Trophoblast cell (in vitro differentiated cells and primary cell): ENCODE results near the gene TSEN54.

Experiments
- DNase-seq, 2 donors: peaks; one replicate each; pipeline ENCODE4 v3.0.0-alpha.2; 2016
- H2AFZ ChIP-seq: 2 replicates; pipeline ENCODE4 v1.6.1; 2013; ENCODE audit warnings: low read length, moderate library complexity, mild to moderate bottlenecking; ENCODE audit not compliant: insufficient read depth, poor library complexity
- H2AK5ac ChIP-seq: 2 replicates; pipeline ENCODE4 v1.6.1; 2013; ENCODE audit warnings: mild to moderate bottlenecking, low read length
- H2BK120ac ChIP-seq: 2 replicates; pipeline ENCODE4 v1.6.1; 2013; ENCODE audit warnings: low read length, mild to moderate bottlenecking, moderate library complexity; ENCODE audit not compliant: insufficient read depth, poor library complexity
- H2BK12ac ChIP-seq: 2 replicates; pipeline ENCODE4 v1.6.1; 2013; ENCODE audit warnings: mild to moderate bottlenecking, low read length, moderate library complexity
- H2BK5ac ChIP-seq: 2 replicates; pipeline ENCODE4 v1.6.1; 2013; ENCODE audit warnings: low read length, low read depth, moderate library complexity, mild to moderate bottlenecking; ENCODE audit not compliant: poor library complexity
- H3K14ac ChIP-seq: 2 replicates; pipeline ENCODE4 v1.6.1; 2013; ENCODE audit warnings: mild to moderate bottlenecking, low read length
- H3K18ac ChIP-seq: 2 replicates; pipeline ENCODE4 v1.6.1; 2013; ENCODE audit warnings: mild to moderate bottlenecking, low read length
- H3K23ac ChIP-seq: 2 replicates; pipeline ENCODE4 v1.6.1; 2013; ENCODE audit warnings: low read length
- H3K27ac ChIP-seq: 2 replicates; pipeline ENCODE4 v1.5.1; 2013; ENCODE audit warnings: low read depth, mild to moderate bottlenecking, inconsistent platforms, low read length, moderate library complexity
- H3K27me3 ChIP-seq: 2 replicates; pipeline ENCODE4 v1.6.1; 2013; ENCODE audit warnings: inconsistent platforms, mild to moderate bottlenecking, low read length, moderate library complexity; ENCODE audit not compliant: insufficient read depth
- H3K36me3 ChIP-seq, 2 experiments: 1 replicate in 1 of 2; 2 replicates in 1 of 2; pipeline ENCODE4 v1.6.1; 2013; ENCODE audit warnings: low read length in 2 of 2, mild to moderate bottlenecking in 2 of 2, moderate library complexity in 1 of 2; ENCODE audit not compliant: insufficient read depth in 2 of 2, control insufficient read depth in 1 of 2
- H3K4ac ChIP-seq: 2 replicates; pipeline ENCODE4 v1.6.1; 2013; ENCODE audit warnings: low read depth, mild to moderate bottlenecking, low read length, moderate library complexity
- H3K4me1 ChIP-seq, 2 experiments: 1 replicate in 1 of 2; 2 replicates in 1 of 2; pipeline ENCODE4 v1.6.1; 2013; ENCODE audit warnings: low read length in 2 of 2, mild to moderate bottlenecking in 2 of 2, moderate library complexity in 1 of 2; ENCODE audit not compliant: insufficient read depth in 2 of 2, control insufficient read depth in 1 of 2
- H3K4me2 ChIP-seq: 2 replicates; pipeline ENCODE4 v1.6.1; 2013; ENCODE audit warnings: inconsistent platforms, mild to moderate bottlenecking, low read length, moderate library complexity
- H3K4me3 ChIP-seq: 2 replicates; pipeline ENCODE4 v1.5.1; 2013; ENCODE audit warnings: mild to moderate bottlenecking, low read depth, low read length, inconsistent platforms
- H3K79me1 ChIP-seq: one replicate; pipeline ENCODE4 v1.6.1; 2013; ENCODE audit warnings: low read length
- H3K79me2 ChIP-seq: 2 replicates; pipeline ENCODE4 v1.6.1; 2013; ENCODE audit warnings: low read length, mild to moderate bottlenecking; ENCODE audit not compliant: control insufficient read depth, insufficient read depth, poor library complexity
- H3K9ac ChIP-seq: 2 replicates; pipeline ENCODE4 v1.6.1; 2013; ENCODE audit warnings: mild to moderate bottlenecking, low read length
- H3K9me3 ChIP-seq: 2 replicates; pipeline ENCODE4 v1.6.1; 2013; ENCODE audit warnings: low read depth, mild to moderate bottlenecking, control low read depth, inconsistent platforms, low read length; ENCODE audit not compliant: insufficient read depth
- H4K12ac ChIP-seq: 2 replicates; pipeline ENCODE4 v1.6.1; 2013; ENCODE audit warnings: low read depth, mild to moderate bottlenecking, low read length, moderate library complexity
- H4K8ac ChIP-seq: 2 replicates; pipeline ENCODE4 v1.6.1; 2013; ENCODE audit warnings: low read depth, mild to moderate bottlenecking, low read length, moderate library complexity
- H4K91ac ChIP-seq: one replicate; pipeline ENCODE4 v1.6.1; 2013; ENCODE audit warnings: low read depth, mild to moderate bottlenecking, low read length, moderate library complexity
- WGBS: extraction: QIAGEN DNeasy Blood & Tissue Kit; methylation state at CpG from one replicate; pipeline ENCODE4 v1.1.7; 2013; ENCODE audit warnings: missing lambda C conversion rate; ENCODE audit not compliant: insufficient read length, insufficient coverage; ENCODE audit errors: extremely low coverage; 5-methylcytosine and 5-hydroxymethylcytosine counted together

Gene TSEN54

DNA sequence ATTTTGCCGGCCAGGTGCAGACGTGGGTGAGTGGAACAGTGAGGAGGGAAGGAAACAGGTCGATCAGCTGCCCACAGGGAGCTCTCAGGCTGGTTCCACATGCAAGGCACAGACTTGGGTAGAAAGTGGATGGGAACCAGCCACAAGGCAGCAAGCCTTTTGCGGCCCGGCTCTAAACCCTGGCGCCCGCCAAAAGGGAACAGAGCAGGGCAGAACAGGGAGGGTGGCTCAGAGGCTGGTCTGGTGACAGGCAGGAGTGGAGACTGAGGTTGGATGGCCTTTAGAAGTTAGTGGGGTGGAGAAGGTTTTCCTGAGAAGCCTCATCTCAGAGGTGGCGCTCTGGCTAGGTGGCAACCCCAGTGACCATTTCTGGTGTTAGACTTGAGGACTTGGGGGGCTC, 19.5 kb downstream of the TSEN54 start:
- Histone ChIP-seq H3K14ac (no peak overlapping the region), H3K27me3 (no peaks in the 10 kb centered on the region), H3K9ac (no peak overlapping the region), H2BK12ac (no peak overlapping the region), H3K4me2 (no peak overlapping the region), H3K9me3 (peaks cover 2% of the 10 kb centered on the region), H3K36me3 (peaks cover 2 to 6% of the 10 kb centered on the region in 2 experiments), H2BK120ac (no peak overlapping the region), H4K91ac (no peak overlapping the region), H3K4me1 (peaks cover 15 to 19% of the 10 kb centered on the region in 2 experiments), H3K79me2 (no peaks in the 10 kb centered on the region), H4K8ac (no peak overlapping the region), H2BK5ac (no peak overlapping the region), H4K12ac (no peak overlapping the region), H3K4me3 (no peak overlapping the region), H3K27ac (no peak overlapping the region), H3K4ac (no peak overlapping the region), H3K79me1 (peaks cover 5% of the 10 kb centered on the region), H2AK5ac (no peak overlapping the region), H3K18ac (no peak overlapping the region), H3K23ac (no peak overlapping the region), H2AFZ (no peak overlapping the region)
- no peak for DNase-seq
- WGBS = no CpG with 5 or more reads among the region's 8 CpGs

DNA sequence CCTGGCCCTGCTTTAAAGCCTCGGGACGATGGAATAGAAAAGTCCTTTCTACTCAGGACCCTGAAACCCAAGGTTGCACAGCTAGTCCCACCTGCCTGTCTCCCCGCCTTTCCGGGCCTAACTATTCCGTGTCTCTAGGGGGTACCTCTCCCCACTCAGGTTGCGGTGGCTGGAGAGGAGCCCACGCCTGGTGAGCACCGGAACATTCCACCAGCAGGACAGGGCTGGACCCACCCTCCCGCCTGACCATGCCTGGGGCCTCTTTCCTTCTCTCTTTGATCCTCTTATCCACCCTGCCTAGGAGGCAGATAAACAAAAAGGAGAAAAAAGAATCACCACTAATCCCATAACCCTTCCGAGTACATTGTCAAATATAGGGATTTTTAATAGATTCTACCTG, 20.0 kb downstream of the TSEN54 start:
- no peak overlapping the region for H2BK12ac ChIP-seq
- no CpG with 5 or more reads among the region's 10 CpGs for whole genome bisulfite sequencing
- H2BK5ac ChIP-seq = no peak overlapping the region
- H3K27me3 ChIP-seq = no peaks in the 10 kb centered on the region
- H3K79me1 ChIP-seq = peaks cover 5% of the 10 kb centered on the region
- H3K4me1 ChIP-seq = peaks cover 18 to 19% of the 10 kb centered on the region in 2 experiments
- DNase-seq = peak in 1 of 2 donors; percentile 45
- peaks cover 2% of the 10 kb centered on the region for H3K9me3 ChIP-seq
- H4K8ac ChIP-seq = no peak overlapping the region
- no peak overlapping the region for H2AFZ ChIP-seq
- no peak overlapping the region for H3K4me2 ChIP-seq
- H3K36me3 ChIP-seq = peaks cover 2 to 6% of the 10 kb centered on the region in 2 experiments
- H3K23ac ChIP-seq = no peak overlapping the region
- no peak overlapping the region for H3K27ac ChIP-seq
- H3K9ac ChIP-seq = no peak overlapping the region
- H2AK5ac ChIP-seq = no peak overlapping the region
- H3K4me3 ChIP-seq = no peak overlapping the region
- no peak overlapping the region for H4K91ac ChIP-seq
- H3K14ac ChIP-seq = no peak overlapping the region
- H2BK120ac ChIP-seq = no peak overlapping the region
- H3K18ac ChIP-seq = no peak overlapping the region
- no peak overlapping the region for H3K4ac ChIP-seq
- no peak overlapping the region for H4K12ac ChIP-seq
- H3K79me2 ChIP-seq = no peaks in the 10 kb centered on the region

DNA sequence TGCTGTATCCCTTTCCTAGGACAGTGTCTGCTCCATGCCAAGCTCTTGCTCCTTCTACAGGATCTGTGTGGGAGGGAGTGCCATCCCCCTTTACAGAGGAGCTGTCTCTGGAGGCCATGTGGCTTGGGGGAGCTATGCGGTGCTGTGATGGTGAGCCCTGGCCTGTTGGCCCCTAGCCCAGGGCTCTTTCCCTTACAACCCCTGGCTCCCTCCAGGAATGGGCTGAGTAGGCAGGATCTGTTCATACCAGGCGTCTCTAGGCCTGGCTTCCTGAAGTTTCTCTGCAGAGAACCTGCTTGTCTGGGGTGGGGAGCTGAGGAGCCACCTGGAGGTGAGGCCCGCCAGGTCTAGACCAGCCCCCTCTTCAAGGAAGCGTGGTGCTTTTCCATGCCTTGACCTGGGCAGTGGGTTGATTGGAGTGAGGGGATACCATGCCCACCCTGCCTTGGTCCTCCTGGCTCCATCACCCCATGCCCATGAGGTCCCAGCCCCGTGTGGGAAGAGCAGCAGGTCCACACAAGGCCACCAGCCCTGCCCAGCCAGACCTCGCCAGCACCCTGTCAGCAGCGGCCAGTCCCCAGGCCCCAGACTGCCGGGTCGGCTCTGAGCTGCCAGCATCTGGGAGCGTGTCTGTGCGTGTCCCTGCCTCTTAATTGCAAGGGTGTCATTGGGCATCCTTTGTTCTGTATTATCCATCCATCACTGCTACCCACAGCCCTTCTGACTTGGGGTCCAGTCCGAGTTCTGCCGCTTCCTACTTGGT, 23.8 kb downstream of the TSEN54 start:
- H4K8ac ChIP-seq = peak overlapping the region; percentile 71
- H2BK120ac ChIP-seq = peak overlapping the region; percentile 55
- H3K4me3 ChIP-seq = peak overlapping the region; percentile 12
- H3K9me3 ChIP-seq = peaks cover 2% of the 10 kb centered on the region
- no peak overlapping the region for H2AFZ ChIP-seq
- peak overlapping the region; percentile 43 for H3K4ac ChIP-seq
- no peak overlapping the region for H3K23ac ChIP-seq
- peak overlapping the region; percentile 46 for H4K12ac ChIP-seq
- no peaks in the 10 kb centered on the region for H3K27me3 ChIP-seq
- no peak overlapping the region for H3K9ac ChIP-seq
- peaks cover 0 to 2% of the 10 kb centered on the region in 2 experiments for H3K36me3 ChIP-seq
- no peaks in the 10 kb centered on the region for H3K79me2 ChIP-seq
- H3K4me1 ChIP-seq = peaks cover 16 to 34% of the 10 kb centered on the region in 2 experiments
- peak overlapping the region; percentile 68 for H4K91ac ChIP-seq
- no CpG with 5 or more reads among the region's 13 CpGs for WGBS
- peak overlapping the region; percentile 69 for H3K14ac ChIP-seq
- peak overlapping the region; percentile 75 for H2BK12ac ChIP-seq
- H3K27ac ChIP-seq = no peak overlapping the region
- no peak for DNase-seq
- H3K79me1 ChIP-seq = peaks cover 5% of the 10 kb centered on the region
- H2BK5ac ChIP-seq = no peak overlapping the region
- H3K4me2 ChIP-seq = no peak overlapping the region
- H3K18ac ChIP-seq = peak overlapping the region; percentile 74
- peak overlapping the region; percentile 91 for H2AK5ac ChIP-seq

DNA sequence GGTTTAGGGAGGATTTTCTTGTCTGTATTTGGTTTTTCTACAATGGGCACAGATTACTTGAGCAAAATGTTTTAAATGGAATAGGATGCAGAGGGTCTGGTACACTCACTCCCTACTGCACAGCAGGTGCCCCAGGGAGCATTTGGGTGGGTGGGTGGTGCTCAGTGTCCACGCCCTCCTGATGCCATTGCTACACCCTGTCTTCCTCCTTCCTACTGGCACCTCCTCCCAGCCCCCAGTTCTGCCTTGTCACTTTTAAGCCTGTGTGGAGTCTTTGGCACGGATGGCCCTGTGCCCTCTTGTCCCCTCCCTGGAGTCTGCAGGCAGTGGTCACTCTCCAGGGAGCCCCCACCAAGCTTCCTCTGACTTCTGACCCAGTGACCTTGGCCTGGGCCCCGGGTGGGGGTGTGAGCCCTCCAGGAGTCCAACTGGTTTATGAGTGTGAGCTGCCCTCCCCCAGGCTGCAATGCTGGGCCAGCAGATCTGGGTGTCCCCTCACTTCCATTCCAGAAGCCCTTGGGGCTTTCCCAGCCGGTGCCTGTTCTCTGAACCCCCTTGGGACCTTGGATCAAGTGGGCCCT, 24.7 kb downstream of the TSEN54 start:
- Histone ChIP-seq H4K8ac (no peak overlapping the region), H3K27me3 (no peaks in the 10 kb centered on the region)
- DNase-seq = no peak

More for the DNA sequence above, 24.7 kb downstream of the TSEN54 start:
- Histone ChIP-seq H3K4ac (peak overlapping the region; percentile 19), H3K4me3 (no peak overlapping the region), H3K9ac (no peak overlapping the region), H4K12ac (no peak overlapping the region), H3K79me1 (peaks cover 5% of the 10 kb centered on the region), H2BK120ac (no peak overlapping the region), H4K91ac (no peak overlapping the region), H3K79me2 (no peaks in the 10 kb centered on the region), H3K14ac (no peak overlapping the region), H3K23ac (no peak overlapping the region), H2AK5ac (peak overlapping the region; percentile 38), H3K18ac (no peak overlapping the region), H3K36me3 (peaks cover 0 to 2% of the 10 kb centered on the region in 2 experiments), H3K27ac (no peak overlapping the region), H2AFZ (no peak overlapping the region), H2BK5ac (no peak overlapping the region), H3K9me3 (peaks cover 2% of the 10 kb centered on the region), H2BK12ac (peak overlapping the region; percentile 17), H3K4me1 (peaks cover 16 to 41% of the 10 kb centered on the region in 2 experiments), H3K4me2 (no peak overlapping the region)
- no CpG with 5 or more reads among the region's 4 CpGs for WGBS
